ES-I3 (cell line): ENCODE data around the gene RAB27A.
A peak's percentile ranks its signal among the peaks of the same experiment; 100 is the strongest.
"Not testable (repeated sequence)": the region's sequence is repeated elsewhere in the genome, so short reads cannot be mapped to it uniquely, and the experiment has no call there.

ENCODE experiments used
- H3K36me3 ChIP-seq: 2 replicates; pipeline ENCODE4 v1.6.1; 2013; ENCODE audit warnings: mild to moderate bottlenecking, low read length, control low read depth, moderate library complexity; ENCODE audit not compliant: insufficient read depth
- H3K4me1 ChIP-seq: 2 replicates; pipeline ENCODE4 v1.6.1; 2013; ENCODE audit warnings: mild to moderate bottlenecking, control low read depth, low read length; ENCODE audit not compliant: insufficient read depth
- H3K9ac ChIP-seq: 2 replicates; pipeline ENCODE4 v1.6.1; 2013; ENCODE audit warnings: low read depth, mild to moderate bottlenecking, low read length, moderate library complexity
- H3K9me3 ChIP-seq: 2 replicates; pipeline ENCODE4 v1.6.1; 2013; ENCODE audit warnings: mild to moderate bottlenecking, low read length, moderate library complexity; ENCODE audit not compliant: control insufficient read depth, insufficient read depth

RAB27A gene

GRCh38 chr15:55289011-55289745 lies 435 bp downstream of the RAB27A start:
- Histone ChIP-seq H3K9me3 (no peaks in the 10 kb centered on the region), H3K4me1 (0 out of 2 replicates have a peak, but pooled peaks cover 3% of the 10 kb centered on the region), H3K36me3 (no peaks in the 10 kb centered on the region), H3K9ac (peak overlapping the region; percentile 93)

- no peaks in the 10 kb centered on the region for H3K9me3 ChIP-seq
- 0 out of 2 replicates have a peak, but pooled peaks cover 3% of the 10 kb centered on the region for H3K4me1 ChIP-seq
- no peaks in the 10 kb centered on the region for H3K36me3 ChIP-seq
- H3K9ac ChIP-seq = no peak overlapping the region
Measured at GRCh38 chr15:55288006-55288717, 1.5 kb downstream of the RAB27A start.

GRCh38 chr15:55286442-55287189 lies 3.0 kb downstream of the RAB27A start:
- not testable (repeated sequence) for H3K9ac ChIP-seq, H3K36me3 ChIP-seq, H3K4me1 ChIP-seq, H3K9me3 ChIP-seq

GRCh38 chr15:55284426-55284825 lies 5.2 kb downstream of the RAB27A start:
- Histone ChIP-seq H3K9ac (no peak overlapping the region), H3K9me3 (no peaks in the 10 kb centered on the region), H3K36me3 (no peaks in the 10 kb centered on the region), H3K4me1 (peaks cover 8% of the 10 kb centered on the region; the same call in 1 of the 2 replicates)

DNA sequence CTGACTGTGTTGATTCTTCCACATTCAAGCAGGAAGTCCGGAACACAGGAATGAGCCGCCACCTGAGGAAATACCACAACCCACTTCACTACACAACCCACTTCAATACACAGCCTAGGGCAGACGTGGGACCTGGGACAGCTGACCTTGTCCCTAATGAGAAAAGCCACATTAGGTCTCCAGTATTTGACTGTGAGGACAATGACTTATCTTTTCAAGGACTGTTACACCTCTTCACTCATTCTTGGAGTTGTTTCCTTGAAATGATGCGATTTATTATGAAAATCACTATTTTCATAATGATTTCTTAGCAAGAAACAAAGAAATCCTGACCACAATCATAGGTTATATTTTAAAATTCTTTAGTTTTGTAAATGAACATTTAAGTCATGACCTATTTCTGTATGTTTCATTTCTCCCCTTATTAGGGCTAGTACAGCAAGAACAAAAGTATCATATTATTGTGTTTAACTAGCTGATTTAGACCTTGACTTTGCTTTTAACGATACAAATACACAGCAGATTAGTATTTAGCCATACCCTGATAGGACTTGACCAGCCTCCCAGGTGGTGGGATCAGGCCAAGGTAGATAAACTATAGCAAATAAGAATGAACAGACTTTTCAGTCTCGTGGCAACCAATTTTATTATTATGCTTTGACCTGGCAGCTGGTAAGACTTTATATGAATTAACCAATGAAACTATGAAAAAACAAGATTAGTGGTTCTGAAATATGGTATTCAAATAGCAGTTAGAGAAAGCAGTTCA lies 6.0 kb downstream of the RAB27A start:
- Histone ChIP-seq H3K36me3 (no peaks in the 10 kb centered on the region), H3K9ac (no peak overlapping the region), H3K4me1 (peaks cover 9% of the 10 kb centered on the region; the same call in 1 of the 2 replicates), H3K9me3 (no peaks in the 10 kb centered on the region)

DNA sequence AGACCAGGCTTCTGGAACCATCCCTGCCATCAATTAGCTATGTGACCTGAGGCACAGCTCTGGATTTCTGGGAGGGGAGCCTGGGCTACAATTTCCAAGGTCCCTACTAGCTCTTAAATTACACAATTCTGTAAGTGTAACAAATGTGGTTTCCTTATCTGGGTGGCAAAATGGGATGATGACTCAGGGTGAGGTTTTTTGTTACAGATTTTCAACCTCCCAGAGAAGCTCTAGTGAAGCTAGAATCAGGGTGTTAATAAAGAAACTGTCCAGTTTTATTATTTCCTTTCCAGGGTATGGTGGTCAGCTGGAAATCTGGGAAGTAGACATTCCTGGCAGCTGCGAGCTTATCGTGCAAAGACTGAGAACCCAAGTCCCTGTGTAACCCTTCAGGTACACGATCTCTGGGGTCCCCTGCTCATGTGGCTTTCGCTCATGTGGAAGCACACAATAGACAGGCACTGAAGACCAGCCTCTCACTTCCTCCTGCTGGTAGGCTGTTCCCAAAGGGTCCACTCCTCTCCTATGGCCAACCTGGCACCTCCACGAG lies 7.3 kb downstream of the RAB27A start:
- Histone ChIP-seq H3K36me3 (no peaks in the 10 kb centered on the region), H3K9ac (no peak overlapping the region), H3K9me3 (no peaks in the 10 kb centered on the region), H3K4me1 (peaks cover 9% of the 10 kb centered on the region; the same call in 1 of the 2 replicates)

DNA sequence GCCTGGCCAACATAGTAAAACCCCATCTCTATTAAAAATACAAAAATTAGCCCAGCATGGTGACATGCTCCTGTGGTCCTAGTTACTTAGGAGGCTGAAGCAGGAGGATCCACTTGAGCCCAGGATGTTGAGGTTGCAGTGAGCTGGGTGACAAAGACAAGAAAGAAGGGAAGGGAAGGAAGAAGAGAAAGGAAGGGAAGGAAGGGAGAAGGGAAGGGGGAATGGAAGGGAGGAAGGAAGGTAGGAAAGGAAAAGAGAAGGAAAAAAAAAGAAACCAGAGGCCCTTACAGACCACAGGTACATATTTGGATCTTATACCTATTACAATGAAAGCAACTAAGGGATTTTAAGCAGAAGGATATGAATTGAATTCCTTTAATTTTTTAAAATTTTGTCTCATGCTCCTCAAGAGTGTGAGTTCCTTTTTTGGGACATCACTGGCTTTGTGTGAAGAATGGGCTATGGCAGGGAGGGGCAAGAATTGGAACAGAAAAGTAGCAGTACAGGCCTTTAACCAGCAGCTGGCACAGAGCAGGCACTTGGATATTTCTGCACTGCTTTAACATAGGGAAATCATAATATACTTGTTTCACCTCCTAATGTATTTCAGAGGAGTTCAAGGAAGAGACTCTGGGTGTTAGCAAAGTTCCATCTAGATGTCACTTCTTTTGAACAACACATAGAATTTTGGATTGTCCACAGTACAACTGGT lies 7.9 kb downstream of the RAB27A start:
- H3K4me1 ChIP-seq = peaks cover 9% of the 10 kb centered on the region; the same call in 1 of the 2 replicates
- H3K9me3 ChIP-seq = no peaks in the 10 kb centered on the region
- H3K9ac ChIP-seq = no peak overlapping the region
- H3K36me3 ChIP-seq = no peaks in the 10 kb centered on the region

DNA sequence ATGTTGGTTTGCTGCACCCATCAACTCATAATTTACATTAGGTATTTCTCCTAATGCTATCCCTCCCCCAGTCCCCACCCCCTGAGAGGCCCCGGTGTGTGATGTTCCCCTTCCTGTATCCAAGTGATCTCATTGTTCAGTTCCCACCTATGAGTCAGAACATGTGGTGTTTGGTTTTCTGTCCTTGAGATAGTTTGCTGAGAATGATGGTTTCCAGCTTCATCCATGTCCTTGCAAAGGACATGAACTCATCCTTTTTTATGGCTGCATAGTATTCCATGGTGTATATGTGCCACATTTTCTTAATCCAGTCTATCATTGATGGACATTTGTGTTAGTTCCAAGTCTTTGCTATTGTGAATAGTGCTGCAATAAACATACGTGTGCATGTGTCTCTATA lies 9.0 kb downstream of the RAB27A start:
- not testable (repeated sequence) for H3K9me3 ChIP-seq, H3K9ac ChIP-seq, H3K36me3 ChIP-seq, H3K4me1 ChIP-seq

DNA sequence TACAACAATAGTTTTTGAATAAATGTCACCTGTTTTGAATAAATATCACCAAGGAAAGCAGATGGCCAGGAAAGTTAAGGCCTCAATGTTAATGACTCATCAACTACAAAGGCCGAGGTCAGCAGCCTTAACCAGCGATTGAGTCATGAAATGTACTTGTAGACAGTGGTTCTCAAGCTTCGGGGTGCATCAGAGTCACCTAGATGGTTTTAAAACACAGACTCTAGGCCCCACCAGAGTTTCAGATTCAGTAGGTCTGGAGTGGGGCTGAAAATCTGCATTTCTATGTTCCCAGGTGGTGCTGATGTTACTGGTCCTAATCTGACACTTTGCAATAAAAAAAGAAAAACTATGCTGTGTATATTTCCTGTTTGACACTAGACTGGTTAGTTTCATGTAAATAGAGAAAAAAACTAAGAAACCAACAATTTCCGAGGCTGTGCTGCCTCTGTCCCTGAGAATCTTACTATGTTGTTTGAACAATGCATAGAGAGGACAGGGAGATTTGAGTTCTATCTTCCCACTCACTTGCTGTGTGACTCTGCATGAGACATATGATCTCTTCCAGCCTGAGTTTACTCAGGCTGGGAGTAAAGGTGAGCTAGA lies 9.8 kb downstream of the RAB27A start:
- Histone ChIP-seq H3K36me3 (no peaks in the 10 kb centered on the region), H3K9me3 (no peaks in the 10 kb centered on the region), H3K9ac (no peak overlapping the region), H3K4me1 (peaks cover 9% of the 10 kb centered on the region; the same call in 1 of the 2 replicates)

DNA sequence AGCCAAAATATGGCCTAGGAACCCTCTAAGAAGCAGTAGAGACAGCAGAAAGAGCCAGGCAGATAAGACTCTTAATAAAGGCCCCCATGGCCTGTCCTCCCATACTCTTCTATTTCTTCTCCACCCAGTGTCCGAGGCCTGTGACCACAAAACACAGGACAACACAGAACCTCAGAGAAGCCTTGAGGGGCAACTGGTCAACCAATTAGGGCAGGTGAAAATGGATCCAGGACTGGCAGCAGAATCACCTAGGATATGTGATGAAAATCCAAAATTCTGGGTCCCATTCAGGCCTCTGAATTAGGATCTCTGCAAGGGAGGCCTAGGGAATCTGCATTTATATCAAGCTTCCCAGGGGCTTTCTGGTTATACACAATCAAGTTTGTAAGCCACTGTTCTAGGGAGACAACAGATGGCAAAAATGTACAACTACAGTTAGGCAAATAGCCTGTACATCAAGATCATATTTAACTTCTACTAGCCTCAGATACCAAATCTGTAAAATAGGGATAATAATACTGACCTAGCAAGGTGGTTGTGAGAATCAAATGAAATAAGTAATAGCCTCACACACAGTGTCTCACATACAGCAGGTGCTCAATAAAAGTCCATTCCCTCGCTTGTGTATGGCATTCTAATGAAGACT lies 10.4 kb downstream of the RAB27A start:
- no peaks in the 10 kb centered on the region for H3K9me3 ChIP-seq
- no peaks in the 10 kb centered on the region for H3K36me3 ChIP-seq
- H3K4me1 ChIP-seq = peaks cover 9% of the 10 kb centered on the region; the same call in 1 of the 2 replicates
- no peak overlapping the region for H3K9ac ChIP-seq

- Histone ChIP-seq H3K36me3 (no peaks in the 10 kb centered on the region), H3K4me1 (peaks cover 9% of the 10 kb centered on the region; the same call in 1 of the 2 replicates), H3K9ac (no peak overlapping the region), H3K9me3 (no peaks in the 10 kb centered on the region)
Measured at GRCh38 chr15:55277715-55278114, 11.9 kb downstream of the RAB27A start.

GRCh38 chr15:55277116-55277564 lies 12.5 kb downstream of the RAB27A start:
- H3K36me3 ChIP-seq = no peaks in the 10 kb centered on the region

More at GRCh38 chr15:55277116-55277564, 12.5 kb downstream of the RAB27A start:
- no peaks in the 10 kb centered on the region for H3K9me3 ChIP-seq
- H3K9ac ChIP-seq = no peak overlapping the region
- peaks cover 9% of the 10 kb centered on the region; the same call in 1 of the 2 replicates for H3K4me1 ChIP-seq
